GM18870 (cell line): ENCODE results near the gene SLC13A5.
"Not testable (repeated sequence)": the region's sequence is repeated elsewhere in the genome, so short reads cannot be mapped to it uniquely, and the experiment has no call there.

Experiments used
- ATAC-seq: cut with Tn5 transposase; IDR thresholded peaks from one replicate; pipeline ENCODE4 v1.9.1; 2021; ENCODE audit warnings: moderate library complexity; ENCODE audit not compliant: unreplicated experiment

The SLC13A5 gene

GRCh38 chr17:6711081-6711674 lies 2.0 kb downstream of the SLC13A5 start:
- no peak for ATAC-seq

- no peak for ATAC-seq
Measured at GRCh38 chr17:6710317-6710716, 2.9 kb downstream of the SLC13A5 start.

- no peak for ATAC-seq
Measured at GRCh38 chr17:6708357-6708961, 4.7 kb downstream of the SLC13A5 start.

GRCh38 chr17:6706996-6707395 lies 6.2 kb downstream of the SLC13A5 start:
- no peak for ATAC-seq

- ATAC-seq: no peak
Measured at GRCh38 chr17:6706499-6706898, 6.7 kb downstream of the SLC13A5 start.

GRCh38 chr17:6704470-6705052 lies 8.6 kb downstream of the SLC13A5 start:
- ATAC-seq: no peak

- no peak for ATAC-seq
Measured at GRCh38 chr17:6703751-6704150, 9.4 kb downstream of the SLC13A5 start.

GRCh38 chr17:6702567-6703215 lies 10.5 kb downstream of the SLC13A5 start:
- no peak for ATAC-seq

GRCh38 chr17:6701719-6702118 lies 11.4 kb downstream of the SLC13A5 start:
- ATAC-seq: no peak

- ATAC-seq: no peak
Measured at GRCh38 chr17:6700948-6701307, 12.2 kb downstream of the SLC13A5 start.

- ATAC-seq: no peak
Measured at GRCh38 chr17:6699997-6700947, 12.9 kb downstream of the SLC13A5 start.

- no peak for ATAC-seq
Measured at GRCh38 chr17:6698004-6698403, 15.2 kb downstream of the SLC13A5 start.

GRCh38 chr17:6696906-6697305 lies 16.3 kb downstream of the SLC13A5 start:
- no peak for ATAC-seq

- no peak for ATAC-seq
Measured at GRCh38 chr17:6695565-6695964, 17.6 kb downstream of the SLC13A5 start.

GRCh38 chr17:6695051-6695450 lies 18.1 kb downstream of the SLC13A5 start:
- ATAC-seq: no peak

- ATAC-seq: not testable (repeated sequence)
Measured at GRCh38 chr17:6691958-6692357, 21.2 kb downstream of the SLC13A5 start.

GRCh38 chr17:6691546-6691945 lies 21.6 kb downstream of the SLC13A5 start:
- no peak for ATAC-seq

- no peak for ATAC-seq
Measured at GRCh38 chr17:6690641-6691040, 22.5 kb downstream of the SLC13A5 start.

GRCh38 chr17:6688944-6689343 lies 24.2 kb downstream of the SLC13A5 start:
- no peak for ATAC-seq

GRCh38 chr17:6686026-6686425 lies 27.1 kb downstream of the SLC13A5 start:
- no peak for ATAC-seq
